Upper lobe of left lung (tissue), 6 donors: ENCODE measurements around the gene CCNF. TPM values are rescaled to one million over a fixed set of nuclear protein-coding genes. Genes with fewer than 3 reads are reported as not detected.

Experiments
- ATAC-seq, 2 donors: fragments of 200-7000 bp; cut with Tn5 transposase; one replicate each; pipeline ENCODE4 v1.9.1; 2022; ENCODE audit warnings: mild to moderate bottlenecking in 2 of 2, moderate library complexity in 2 of 2; ENCODE audit not compliant: low FRiP score in 2 of 2
- DNase-seq, 2 donors: peaks; one replicate each; pipeline ENCODE4 v3.0.0-alpha.2; 2019 to 2020
- H3K27ac ChIP-seq, 4 donors: fragments of 200-600 bp; sonication (generic); one replicate each; pipeline ENCODE4 v1.5.1; 2016 to 2019
- H3K27me3 ChIP-seq, 4 donors: fragments of 200-600 bp; sonication (generic); one replicate each; pipeline ENCODE4 v1.5.1; 2017 to 2019
- H3K36me3 ChIP-seq, 4 donors: fragments of 200-600 bp; sonication (generic); one replicate each; pipeline ENCODE4 v1.5.1; 2016 to 2019
- H3K4me1 ChIP-seq, 4 donors: fragments of 200-600 bp; sonication (generic); one replicate each; pipeline ENCODE4 v1.5.1; 2018 to 2019
- H3K4me3 ChIP-seq, 4 donors: fragments of 200-600 bp; sonication (generic); one replicate each; pipeline ENCODE4 v1.5.1; 2017 to 2019; ENCODE audit warnings: mild to moderate bottlenecking in 2 of 4, moderate library complexity in 1 of 4
- H3K9me3 ChIP-seq, 4 donors: fragments of 200-600 bp; sonication (generic); one replicate each; pipeline ENCODE4 v1.5.1; 2018 to 2019
- CTCF ChIP-seq, 6 experiments: fragments of 450-650 bp in 4 of 6; fragments of 200-600 bp in 2 of 6; sonication (generic) in 2 of 6; IDR thresholded peaks; one replicate each; pipeline ENCODE4 v1.5.1; 2016 to 2019; ENCODE audit warnings: antibody characterized with exemption in 6 of 6
- EP300 ChIP-seq, 4 donors: sonication (generic); formaldehyde crosslinking; IDR thresholded peaks; one replicate each; pipeline ENCODE4 v1.5.1; 2017; ENCODE audit warnings: antibody characterized with exemption in 4 of 4, control low read depth in 2 of 4
- POLR2A ChIP-seq, 4 donors: fragments of 450-650 bp; IDR thresholded peaks; one replicate each; pipeline ENCODE4 v1.5.1; 2016 to 2017; ENCODE audit warnings: antibody characterized with exemption in 4 of 4, mild to moderate bottlenecking in 2 of 4
- POLR2AphosphoS5 ChIP-seq, 2 donors: sonication (generic); formaldehyde crosslinking; IDR thresholded peaks; one replicate each; pipeline ENCODE4 v1.5.1; 2017; ENCODE audit warnings: antibody characterized with exemption in 2 of 2
- WGBS, 2 donors: methylation state at CpG; one replicate each; pipeline ENCODE4 v1.1.5; 2017 to 2018; 5-methylcytosine and 5-hydroxymethylcytosine counted together
- total RNA-seq, 6 donors: library from RNA; depleted of rRNA in 4 of 6; stranded (reverse); fragments of >200 nt in 4 of 6; gene quantifications; one replicate each; pipeline versions ENCODE4 v1.1.0 to v1.2.1, GENCODE V29; 2016 to 2021
- donor health status: DM: no; HTN: no; CAD: no; lungs with moderate emphysema.
- donor health status: DM: no; HTN: yes; CAD: no; lungs with severe emphysema.

Gene CCNF
- total RNA-seq, 6 donors from 2014 or later, result 2.7 to 5.2 (median 3.9) TPM

GRCh38 chr16:2471653-2472487 lies 42.6 kb downstream of the CCNF start:
- H3K4me3 ChIP-seq, result peak overlapping the region in 3 of 4 donors; percentile 11 to 31 (median 31)
- H3K9me3 ChIP-seq, result no peaks in the 10 kb centered on the region
- H3K4me1 ChIP-seq, result peaks cover 47 to 90% (median 61%) of the 10 kb centered on the region in 4 donors
- DNase-seq (peak in 1 of 2 donors; percentile 73), ATAC-seq (no peak)
- H3K27ac ChIP-seq, result no peak overlapping the region
- 62 to 90% methylated on average over 7 to 25 of the region's 61 CpGs for WGBS, 2 donors
- peaks cover 4 to 58% (median 31%) of the 10 kb centered on the region in 4 donors for H3K27me3 ChIP-seq
- TF ChIP-seq CTCF (IDR thresholded peaks at IDR 0.05) (no peak), POLR2AphosphoS5 (IDR thresholded peaks at IDR 0.05) (no peak), POLR2A (IDR thresholded peaks at IDR 0.05) (no peak), EP300 (IDR thresholded peaks at IDR 0.05) (no peak)
- no peaks in the 10 kb centered on the region for H3K36me3 ChIP-seq

GRCh38 chr16:2472488-2472864 lies 43.2 kb downstream of the CCNF start:
- whole genome bisulfite sequencing, 2 donors, result 94 to 98% methylated on average over 7 to 16 of the region's 27 CpGs
- Histone ChIP-seq H3K27me3 (peaks cover 4 to 57% (median 31%) of the 10 kb centered on the region in 4 donors), H3K27ac (no peak overlapping the region), H3K36me3 (no peaks in the 10 kb centered on the region), H3K4me3 (no peak overlapping the region), H3K4me1 (peaks cover 48 to 92% (median 62%) of the 10 kb centered on the region in 4 donors), H3K9me3 (no peaks in the 10 kb centered on the region)
- TF ChIP-seq EP300 (IDR thresholded peaks at IDR 0.05) (no peak), CTCF (IDR thresholded peaks at IDR 0.05) (no peak), POLR2A (IDR thresholded peaks at IDR 0.05) (no peak), POLR2AphosphoS5 (IDR thresholded peaks at IDR 0.05) (no peak)
- peak in 1 of 2 donors; percentile 85 for DNase-seq
- ATAC-seq, result no peak

GRCh38 chr16:2472885-2473445 lies 43.7 kb downstream of the CCNF start:
- no peaks in the 10 kb centered on the region for H3K36me3 ChIP-seq
- ATAC-seq, result no peak
- no peak overlapping the region for H3K27ac ChIP-seq
- DNase-seq, result no peak
- no peaks in the 10 kb centered on the region for H3K9me3 ChIP-seq
- H3K4me3 ChIP-seq, result peak overlapping the region in 1 of 4 donors; percentile 87
- H3K4me1 ChIP-seq, result peaks cover 49 to 92% (median 62%) of the 10 kb centered on the region in 4 donors
- TF ChIP-seq EP300 (IDR thresholded peaks at IDR 0.05) (no peak), CTCF (IDR thresholded peaks at IDR 0.05) (no peak)
- peaks cover 4 to 52% (median 27%) of the 10 kb centered on the region in 4 donors for H3K27me3 ChIP-seq
- WGBS, 2 donors, result 60 to 89% methylated on average over 1 to 14 of the region's 14 CpGs

- no peaks in the 10 kb centered on the region for H3K36me3 ChIP-seq
- H3K9me3 ChIP-seq, result no peaks in the 10 kb centered on the region
- DNase-seq, result peak in 1 of 2 donors; percentile 90
- peak overlapping the region in 3 of 4 donors; percentile 82 to 98 (median 87) for H3K4me3 ChIP-seq
- peaks cover 47 to 92% (median 60%) of the 10 kb centered on the region in 4 donors for H3K4me1 ChIP-seq
- TF ChIP-seq POLR2A (IDR thresholded peaks at IDR 0.05) (no peak), POLR2AphosphoS5 (IDR thresholded peaks at IDR 0.05) (no peak), EP300 (IDR thresholded peaks at IDR 0.05) (no peak), CTCF (IDR thresholded peaks at IDR 0.05) (no peak)
- 16 to 17% methylated on average over 7 to 9 of the region's 49 CpGs for WGBS, 2 donors
- H3K27ac ChIP-seq, result peak overlapping the region in 1 of 4 donors; percentile 91
- H3K27me3 ChIP-seq, result peaks cover 4 to 47% (median 24%) of the 10 kb centered on the region in 4 donors
- no peak for ATAC-seq
Measured at GRCh38 chr16:2473446-2473926, 44.2 kb downstream of the CCNF start.
